Measurements from ENCODE around the gene ACSS1.

ACSS1 gene

GRCh38 chr20:25058051-25058846 lies at the start of gene ACSS1:
Gene ACSS1 (minus strand): TSS chr20:25058139. CDS start chr20:25058102, 37 bp downstream.
- DNase-seq, result no peak

- no peak for DNase-seq
These were observed 45.6 kb upstream of the ACSS1 start for GRCh38 chr20:25103526-25103925.

- no peak for DNase-seq
These were observed 43.0 kb upstream of the ACSS1 start for GRCh38 chr20:25100914-25101313.

- DNase-seq, result no peak
These were observed 41.7 kb upstream of the ACSS1 start for GRCh38 chr20:25099601-25100140.

DNA sequence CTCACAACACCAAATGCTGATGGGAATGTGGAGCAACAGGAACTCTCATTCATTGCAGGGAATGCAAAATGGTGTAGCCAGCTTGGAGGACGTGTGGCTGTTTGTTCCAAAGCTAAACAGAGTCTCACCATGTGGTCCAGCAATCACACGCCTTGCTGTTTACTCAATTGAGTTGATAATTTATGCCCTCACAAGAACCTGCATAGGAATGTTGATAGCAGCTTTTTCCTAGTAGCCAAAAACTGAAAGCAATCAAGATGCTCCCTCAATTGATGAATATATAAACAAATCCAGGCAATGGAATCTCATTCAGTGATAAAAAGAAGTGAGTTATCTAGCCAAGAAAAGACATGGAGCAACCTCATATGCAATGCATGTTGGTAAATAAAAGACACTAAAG lies 39.6 kb upstream of the ACSS1 start:
- DNase-seq, result no peak

DNA sequence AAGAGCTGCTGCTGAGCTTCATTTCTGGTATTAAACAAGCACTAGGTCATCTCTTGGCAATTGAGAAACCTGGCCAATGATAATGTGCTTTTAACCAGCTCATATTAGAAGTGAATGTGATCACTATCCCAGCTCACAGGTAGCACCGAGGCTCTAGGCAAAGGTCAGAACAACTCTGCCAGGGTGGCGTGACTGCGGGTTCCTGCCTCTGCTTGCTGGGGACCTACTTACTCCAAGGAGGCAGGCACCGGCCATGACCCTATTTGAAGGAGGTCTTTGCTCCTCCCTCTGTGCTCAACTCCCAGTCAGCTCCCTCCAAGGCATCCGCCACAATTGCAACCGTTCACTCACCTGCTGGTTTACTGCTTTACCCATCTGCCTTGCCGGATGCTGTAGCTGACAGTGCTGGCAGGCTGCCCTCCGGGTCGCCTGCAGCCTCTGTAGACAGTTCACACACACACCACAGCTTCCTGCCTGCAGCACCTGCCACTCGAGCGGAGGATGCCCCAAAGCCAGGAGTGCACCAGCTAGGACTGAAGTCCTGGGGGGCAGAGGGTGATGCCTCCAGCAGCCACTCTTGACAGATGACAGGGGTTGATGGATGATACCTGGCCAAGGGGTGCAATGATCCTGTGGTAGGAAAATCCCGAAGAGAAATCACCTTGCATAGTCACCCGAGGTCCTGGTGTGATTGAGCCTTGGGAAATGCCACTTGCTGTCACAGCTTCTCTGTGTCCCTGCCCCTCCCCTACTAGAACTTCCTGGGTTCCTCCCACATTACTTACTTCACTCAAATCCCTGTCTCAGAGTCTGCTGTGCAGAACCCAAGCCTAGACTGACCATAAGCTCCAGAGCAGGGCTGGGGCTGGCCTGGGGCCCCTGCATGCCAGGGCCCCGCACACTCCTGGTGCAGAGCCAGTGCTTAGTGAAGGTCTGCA lies 32.8 kb upstream of the ACSS1 start:
- DNase-seq, result peak; percentile 87

DNA sequence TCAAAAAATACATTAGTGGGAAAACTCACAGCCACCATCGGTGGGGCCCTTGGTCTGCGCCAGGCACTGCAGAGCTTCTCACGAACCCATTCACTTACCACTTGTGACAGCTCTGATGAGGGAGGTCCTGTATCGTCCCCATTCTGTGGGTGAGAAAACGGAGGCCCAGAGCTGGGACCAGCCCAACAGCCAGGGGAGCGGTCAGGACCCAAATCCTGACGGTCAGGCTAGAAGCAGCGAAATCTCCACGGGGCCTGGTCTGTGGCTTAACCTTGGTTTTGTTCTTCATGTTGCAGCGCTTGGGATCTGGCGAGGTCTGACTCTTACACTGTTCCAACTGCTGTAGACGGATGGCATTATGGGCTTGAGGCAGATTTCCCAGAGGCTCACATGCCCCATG lies 31.7 kb upstream of the ACSS1 start:
- no peak for DNase-seq

- no peak for DNase-seq
These were observed 31.2 kb upstream of the ACSS1 start for GRCh38 chr20:25089096-25089495.

DNA sequence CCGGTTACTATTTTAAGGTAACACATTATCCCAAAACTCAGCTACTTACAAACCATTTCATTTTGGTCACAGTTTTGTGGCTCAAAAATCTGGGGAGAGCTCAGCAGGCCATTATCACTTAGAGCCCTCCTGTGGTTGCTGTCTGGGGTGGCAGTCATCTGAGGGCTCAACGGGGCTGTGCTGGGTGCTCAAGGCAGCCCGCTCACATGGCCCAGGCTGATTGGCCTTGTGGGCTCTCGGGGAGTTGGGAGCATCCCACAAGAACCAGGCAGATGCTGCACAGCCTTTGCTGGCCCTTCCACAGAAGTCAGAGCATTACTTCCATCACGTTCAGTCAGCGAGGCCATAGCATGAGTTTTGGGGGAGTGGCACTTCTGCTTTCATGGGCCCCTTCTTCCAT lies 30.3 kb upstream of the ACSS1 start:
- no peak for DNase-seq

DNA sequence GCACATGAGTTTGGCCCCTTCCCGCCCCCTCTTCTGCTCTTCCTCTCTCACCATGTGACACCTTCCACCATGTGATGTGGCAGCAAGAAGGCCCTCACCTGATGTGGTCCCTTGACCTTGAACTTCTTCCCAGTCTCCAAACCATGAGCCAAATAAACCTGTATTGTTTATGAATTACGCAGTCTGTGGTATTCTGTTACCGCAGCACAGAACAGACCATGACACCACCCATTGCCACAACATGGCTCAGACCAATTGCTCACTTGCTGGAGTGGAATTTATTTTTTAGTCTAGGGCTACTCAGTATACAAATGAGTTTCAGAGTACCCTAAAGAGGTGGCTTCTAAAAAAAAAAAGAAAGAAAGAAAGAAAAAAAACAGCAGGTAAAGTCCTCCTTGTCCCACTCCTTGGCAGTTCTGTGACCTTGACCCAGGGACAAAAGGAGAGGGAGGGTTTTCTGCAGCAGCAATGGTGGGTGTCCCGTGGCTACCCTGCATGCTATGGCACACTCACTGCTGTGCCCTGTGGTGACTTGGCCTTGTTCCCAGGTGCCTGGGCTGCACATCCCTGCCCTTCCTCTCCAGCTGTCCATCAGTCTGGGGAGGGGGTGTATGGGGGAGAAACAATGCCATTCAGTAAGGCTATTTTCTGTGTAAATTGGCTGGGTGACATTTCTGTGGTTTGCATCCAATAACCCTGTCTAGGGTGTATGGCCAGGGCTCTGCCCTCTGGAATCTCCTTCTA lies 29.4 kb upstream of the ACSS1 start:
- no peak for DNase-seq

DNA sequence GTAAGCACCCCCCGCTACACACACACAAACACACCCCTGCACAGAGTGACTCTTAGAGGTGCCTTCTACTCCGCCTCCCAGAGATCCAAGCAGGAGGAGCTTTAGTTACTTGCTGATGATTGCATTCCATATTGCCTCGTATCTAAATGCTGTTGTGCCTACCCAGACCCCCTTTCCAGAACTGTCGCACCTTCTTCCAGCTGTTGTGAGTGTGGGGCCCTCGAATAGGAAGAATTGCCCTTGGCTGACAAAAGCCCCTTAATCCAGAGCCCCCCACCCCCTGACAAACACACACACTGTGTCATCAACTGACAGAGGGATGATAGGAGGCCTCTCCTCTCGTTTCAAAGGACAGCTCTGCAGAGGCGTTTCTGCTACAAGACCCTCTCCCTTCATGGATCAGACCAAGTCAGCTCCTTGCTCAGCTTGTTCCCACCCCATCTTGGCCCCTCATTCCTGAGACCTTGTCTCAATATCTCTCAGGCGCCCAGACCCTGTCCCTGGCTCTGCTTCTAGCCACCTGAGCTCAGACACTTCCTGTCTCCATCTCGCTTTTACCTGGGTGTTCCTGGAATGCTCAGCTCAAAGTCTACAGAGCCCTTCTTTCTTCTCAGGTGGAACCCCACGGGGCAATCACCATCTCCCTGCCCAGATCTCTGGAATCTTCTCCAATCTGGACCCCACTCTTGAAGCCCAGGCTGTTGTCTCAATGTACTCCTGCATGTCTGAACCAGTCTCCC lies 28.0 kb upstream of the ACSS1 start:
- DNase-seq, result no peak

DNA sequence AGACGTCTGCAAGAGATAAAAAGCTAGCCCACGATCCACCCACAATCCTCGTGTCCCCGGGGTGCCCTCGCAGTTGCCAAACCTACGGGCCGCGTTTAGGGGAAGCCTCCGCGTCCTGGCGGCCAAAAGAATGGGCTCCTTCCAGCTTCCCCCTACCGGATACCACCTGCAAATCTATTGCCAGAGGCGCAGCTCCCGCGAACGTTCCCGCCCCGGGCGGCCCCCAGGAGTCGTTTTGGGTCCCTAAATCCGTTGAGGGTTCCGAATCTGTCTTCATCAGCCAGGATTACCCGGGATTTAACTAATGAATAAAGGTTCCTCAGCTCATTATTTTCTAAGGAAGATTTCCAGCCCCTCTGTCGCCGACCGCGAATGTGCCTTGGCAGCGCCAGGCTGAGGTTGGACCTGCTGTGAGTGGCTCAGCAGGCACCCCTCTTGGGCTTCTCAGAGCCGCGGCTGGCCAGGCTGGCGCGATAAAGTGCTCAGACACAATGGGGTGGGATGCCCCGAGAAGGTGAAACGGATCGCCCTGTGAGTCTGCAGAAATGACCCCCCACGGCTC lies 26.8 kb upstream of the ACSS1 start:
- DNase-seq, result no peak

GRCh38 chr20:25083773-25084625 lies 26.1 kb upstream of the ACSS1 start:
- DNase-seq, result no peak

GRCh38 chr20:25083141-25083772 lies 25.3 kb upstream of the ACSS1 start:
- no peak for DNase-seq

DNA sequence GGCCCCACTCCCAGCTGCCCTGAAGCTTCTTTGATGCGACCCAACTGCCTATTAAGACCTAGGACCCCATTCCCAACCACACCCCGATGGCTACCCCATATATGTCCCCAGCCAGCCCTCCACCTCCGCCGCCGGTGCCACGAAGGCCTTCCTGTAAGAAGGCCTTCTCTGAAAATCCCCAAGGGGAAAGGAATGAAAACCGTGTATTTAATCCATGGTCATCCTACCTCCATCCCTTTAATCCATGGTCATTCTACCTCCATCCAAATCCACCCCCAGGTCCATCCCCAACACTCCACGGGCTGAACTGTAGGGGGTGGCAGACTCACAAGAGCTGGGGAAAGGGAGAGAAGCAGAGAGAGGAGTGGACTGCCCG lies 24.5 kb upstream of the ACSS1 start:
- no peak for DNase-seq

- DNase-seq, result no peak
These were observed 24.0 kb upstream of the ACSS1 start, which contains the start of gene VSX1 for GRCh38 chr20:25081730-25082497. Gene VSX1 (minus strand): TSS chr20:25082141. CDS start chr20:25082096, 45 bp downstream.

- no peak for DNase-seq
These were observed 23.3 kb upstream of the ACSS1 start for GRCh38 chr20:25081065-25081729.

DNA sequence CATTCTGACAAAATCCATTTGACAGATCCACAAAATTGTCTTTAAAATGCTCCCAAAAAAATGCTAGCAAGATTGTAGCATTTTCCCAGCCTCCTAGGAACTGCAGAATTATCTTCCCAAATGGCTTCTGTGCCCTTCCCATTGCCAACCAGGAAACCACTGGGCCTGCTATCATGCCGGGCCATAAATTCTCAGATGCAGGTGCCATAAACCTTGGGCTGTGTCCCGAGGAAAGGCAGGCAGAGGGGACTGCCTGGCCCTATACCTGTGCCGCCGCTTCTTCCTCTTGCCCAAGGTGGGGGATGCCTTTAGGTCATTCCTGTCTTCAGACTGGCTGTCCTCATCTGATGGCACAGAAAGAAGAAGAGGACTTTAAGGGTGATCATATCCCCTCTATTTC lies 21.2 kb upstream of the ACSS1 start:
- no peak for DNase-seq

DNA sequence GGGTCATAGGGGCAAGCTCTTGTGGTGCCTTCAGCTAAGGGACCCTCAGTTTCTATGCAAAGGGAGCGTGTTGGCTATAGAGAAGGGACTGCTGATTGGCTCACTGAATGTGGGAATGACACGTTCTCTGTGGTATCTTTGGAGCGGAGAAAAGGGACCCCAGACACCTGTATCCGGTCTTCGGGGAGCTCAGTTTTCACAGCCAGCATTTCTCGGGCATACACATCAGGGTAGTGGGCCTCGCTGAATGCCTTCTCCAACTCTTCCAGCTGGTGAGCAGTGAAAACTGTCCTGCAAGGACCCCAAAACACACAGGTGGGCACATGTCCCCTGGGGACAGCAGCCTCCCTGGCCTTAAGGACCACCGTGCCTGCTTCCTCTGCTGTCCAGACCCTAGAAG lies 20.7 kb upstream of the ACSS1 start:
- no peak for DNase-seq
